Activated naive CD8-positive, alpha-beta T cell (primary cell): ENCODE measurements around the gene STAC3.

Source experiments
- H3K27ac Mint-ChIP-seq: one replicate; pipeline ENCODE4 v1.8.0; 2021; ENCODE audit warnings: mixed read lengths
- H3K27me3 Mint-ChIP-seq: one replicate; pipeline ENCODE4 v1.8.0; 2021; ENCODE audit warnings: mixed read lengths
- H3K36me3 Mint-ChIP-seq: one replicate; pipeline ENCODE4 v1.8.0; 2021; ENCODE audit warnings: mixed read lengths
- H3K4me1 Mint-ChIP-seq: one replicate; pipeline ENCODE4 v1.8.0; 2021; ENCODE audit warnings: low read depth, mixed read lengths
- H3K4me3 Mint-ChIP-seq: one replicate; pipeline ENCODE4 v1.8.0; 2021; ENCODE audit warnings: mild to moderate bottlenecking, mixed read lengths
- H3K9me3 Mint-ChIP-seq: one replicate; pipeline ENCODE4 v1.8.0; 2021; ENCODE audit warnings: low read depth, mixed read lengths

The STAC3 gene

GRCh38 chr12:57215065-57215464 is 35.9 kb downstream of the STAC3 start:
- Mint-ChIP-seq H3K27me3 (peaks cover 43% of the 10 kb centered on the region), H3K36me3 (peaks cover 3% of the 10 kb centered on the region), H3K4me3 (peak overlapping the region; percentile 83), H3K27ac (peak overlapping the region; percentile 58), H3K4me1 (peaks cover 34% of the 10 kb centered on the region), H3K9me3 (no peaks in the 10 kb centered on the region)

GRCh38 chr12:57214398-57214781 is 36.6 kb downstream of the STAC3 start:
- Mint-ChIP-seq H3K36me3 (peaks cover 3% of the 10 kb centered on the region), H3K9me3 (no peaks in the 10 kb centered on the region), H3K4me1 (peaks cover 31% of the 10 kb centered on the region), H3K4me3 (no peak overlapping the region), H3K27me3 (peaks cover 38% of the 10 kb centered on the region), H3K27ac (no peak overlapping the region)

GRCh38 chr12:57213763-57214397 is 37.1 kb downstream of the STAC3 start:
- no peaks in the 10 kb centered on the region for H3K9me3 Mint-ChIP-seq
- H3K4me3 Mint-ChIP-seq, result peak overlapping the region; percentile 18
- peaks cover 35% of the 10 kb centered on the region for H3K27me3 Mint-ChIP-seq
- peaks cover 31% of the 10 kb centered on the region for H3K4me1 Mint-ChIP-seq
- H3K27ac Mint-ChIP-seq, result no peak overlapping the region
- H3K36me3 Mint-ChIP-seq, result peaks cover 3% of the 10 kb centered on the region

- H3K36me3 Mint-ChIP-seq, result no peaks in the 10 kb centered on the region
- no peak overlapping the region for H3K27ac Mint-ChIP-seq
- peak overlapping the region; percentile 18 for H3K4me3 Mint-ChIP-seq
- H3K9me3 Mint-ChIP-seq, result no peaks in the 10 kb centered on the region
- peaks cover 28% of the 10 kb centered on the region for H3K27me3 Mint-ChIP-seq
- peaks cover 28% of the 10 kb centered on the region for H3K4me1 Mint-ChIP-seq
Observed at GRCh38 chr12:57213058-57213715, 37.8 kb downstream of the STAC3 start.

GRCh38 chr12:57212701-57213057 is 38.3 kb downstream of the STAC3 start:
- H3K4me1 Mint-ChIP-seq, result peaks cover 28% of the 10 kb centered on the region
- no peak overlapping the region for H3K4me3 Mint-ChIP-seq
- no peaks in the 10 kb centered on the region for H3K9me3 Mint-ChIP-seq
- H3K36me3 Mint-ChIP-seq, result no peaks in the 10 kb centered on the region
- peaks cover 24% of the 10 kb centered on the region for H3K27me3 Mint-ChIP-seq
- no peak overlapping the region for H3K27ac Mint-ChIP-seq

- Mint-ChIP-seq H3K27me3 (peaks cover 19% of the 10 kb centered on the region), H3K9me3 (no peaks in the 10 kb centered on the region), H3K4me1 (peaks cover 23% of the 10 kb centered on the region), H3K27ac (no peak overlapping the region), H3K4me3 (no peak overlapping the region), H3K36me3 (no peaks in the 10 kb centered on the region)
Observed at GRCh38 chr12:57211791-57212700, 38.9 kb downstream of the STAC3 start.

GRCh38 chr12:57210926-57211692 is 39.9 kb downstream of the STAC3 start:
- no peak overlapping the region for H3K27ac Mint-ChIP-seq
- peaks cover 23% of the 10 kb centered on the region for H3K4me1 Mint-ChIP-seq

GRCh38 chr12:57210461-57210860 is 40.5 kb downstream of the STAC3 start:
- peaks cover 15% of the 10 kb centered on the region for H3K27me3 Mint-ChIP-seq
- H3K27ac Mint-ChIP-seq, result no peak overlapping the region
- no peaks in the 10 kb centered on the region for H3K36me3 Mint-ChIP-seq
- no peaks in the 10 kb centered on the region for H3K9me3 Mint-ChIP-seq
- H3K4me1 Mint-ChIP-seq, result peaks cover 18% of the 10 kb centered on the region
- no peak overlapping the region for H3K4me3 Mint-ChIP-seq

More at GRCh38 chr12:57210926-57211692, 39.9 kb downstream of the STAC3 start:
- Mint-ChIP-seq H3K9me3 (no peaks in the 10 kb centered on the region), H3K36me3 (no peaks in the 10 kb centered on the region), H3K4me3 (no peak overlapping the region), H3K27me3 (peaks cover 19% of the 10 kb centered on the region)

- Mint-ChIP-seq H3K4me1 (peaks cover 15% of the 10 kb centered on the region), H3K27ac (no peak overlapping the region), H3K4me3 (no peak overlapping the region), H3K27me3 (peaks cover 12% of the 10 kb centered on the region), H3K36me3 (no peaks in the 10 kb centered on the region), H3K9me3 (no peaks in the 10 kb centered on the region)
Observed at GRCh38 chr12:57209916-57210315, 41.1 kb downstream of the STAC3 start.

GRCh38 chr12:57208631-57209282 is 42.2 kb downstream of the STAC3 start:
- Mint-ChIP-seq H3K27me3 (peaks cover 5% of the 10 kb centered on the region), H3K36me3 (no peaks in the 10 kb centered on the region), H3K4me1 (peaks cover 7% of the 10 kb centered on the region), H3K9me3 (no peaks in the 10 kb centered on the region), H3K27ac (no peak overlapping the region), H3K4me3 (no peak overlapping the region)

GRCh38 chr12:57207731-57208630 is 43.0 kb downstream of the STAC3 start:
- H3K27ac Mint-ChIP-seq, result no peak overlapping the region
- no peaks in the 10 kb centered on the region for H3K27me3 Mint-ChIP-seq
- no peaks in the 10 kb centered on the region for H3K36me3 Mint-ChIP-seq
- no peak overlapping the region for H3K4me3 Mint-ChIP-seq
- H3K9me3 Mint-ChIP-seq, result no peaks in the 10 kb centered on the region
- peaks cover 1% of the 10 kb centered on the region for H3K4me1 Mint-ChIP-seq

- Mint-ChIP-seq H3K36me3 (peaks cover 2% of the 10 kb centered on the region), H3K9me3 (no peaks in the 10 kb centered on the region), H3K4me1 (no peaks in the 10 kb centered on the region), H3K4me3 (no peak overlapping the region), H3K27ac (no peak overlapping the region), H3K27me3 (no peaks in the 10 kb centered on the region)
Observed at GRCh38 chr12:57205931-57206330, 45.1 kb downstream of the STAC3 start.

GRCh38 chr12:57205186-57205585 is 45.8 kb downstream of the STAC3 start:
- Mint-ChIP-seq H3K4me1 (no peaks in the 10 kb centered on the region), H3K36me3 (peaks cover 2% of the 10 kb centered on the region), H3K4me3 (no peak overlapping the region), H3K9me3 (no peaks in the 10 kb centered on the region), H3K27me3 (no peaks in the 10 kb centered on the region), H3K27ac (no peak overlapping the region)
